ENCODE data around the gene OSBPL10.
"Not testable (repeated sequence)": the region's sequence is repeated elsewhere in the genome, so short reads cannot be mapped to it uniquely, and the experiment has no call there.

Gene OSBPL10

DNA sequence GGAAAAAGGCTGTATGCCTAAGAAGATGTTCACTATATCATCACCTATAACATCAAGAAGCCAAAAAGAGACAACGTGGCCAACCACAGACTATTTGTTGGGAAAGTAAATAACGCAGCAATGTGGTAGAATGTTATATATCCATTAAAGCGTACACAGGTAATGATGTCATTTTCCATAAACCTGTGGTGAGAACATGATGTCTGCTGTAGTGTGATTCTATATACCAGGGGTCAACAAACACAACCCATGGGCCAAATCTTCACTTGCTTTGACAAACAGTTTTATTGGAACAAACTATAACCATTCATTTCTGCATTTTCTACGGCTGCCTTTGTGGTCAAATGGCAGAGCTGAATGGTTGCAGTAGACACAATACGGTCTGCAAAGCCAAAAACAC, 287.7 kb downstream of the OSBPL10 start:
- no peak for TF ChIP-seq CTCF (IDR thresholded peaks at IDR 0.05; ENCODE audit: extremely low read depth, insufficient read depth, missing control alignments)
- DNase-seq (ENCODE audit: low spot score): no peak
- in situ Hi-C loops (cut with MboI; ENCODE audit: low pct_unique_long_range_greater_than_20kb, low sequenced_read_pairs, unreplicated experiment): no loop called here

GRCh38 chr3:31692751-31693150, 288.3 kb downstream of the OSBPL10 start:
- in situ Hi-C loops (cut with MboI; ENCODE audit: low pct_unique_long_range_greater_than_20kb, low sequenced_read_pairs, unreplicated experiment): no loop called here
- DNase-seq (ENCODE audit: low spot score): no peak
- TF ChIP-seq CTCF (IDR thresholded peaks at IDR 0.05; ENCODE audit: extremely low read depth, insufficient read depth, missing control alignments): peak; percentile 43

DNA sequence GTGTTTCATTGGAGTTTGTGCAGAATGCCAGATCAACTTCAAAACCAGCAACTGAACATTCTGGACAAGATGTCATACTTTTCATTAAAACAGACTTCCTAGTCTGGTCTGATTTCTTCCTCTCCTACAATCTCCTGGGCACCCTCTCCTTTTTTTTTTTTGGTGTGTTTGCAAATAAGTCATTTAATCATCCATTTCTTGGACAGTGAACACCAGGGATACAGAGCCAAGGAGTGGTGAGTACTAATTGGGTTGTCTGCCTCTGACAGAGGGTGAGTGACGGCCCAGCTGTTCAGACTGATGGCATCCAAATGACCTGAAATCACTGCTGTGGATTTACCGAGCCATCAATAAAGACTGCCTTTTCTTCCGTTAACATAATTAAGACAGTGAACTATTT, 290.3 kb downstream of the OSBPL10 start:
- in situ Hi-C loops (cut with MboI; ENCODE audit: low pct_unique_long_range_greater_than_20kb, low sequenced_read_pairs, unreplicated experiment): no loop called here
- DNase-seq (ENCODE audit: low spot score): no peak
- no peak for TF ChIP-seq CTCF (IDR thresholded peaks at IDR 0.05; ENCODE audit: extremely low read depth, insufficient read depth, missing control alignments)

DNA sequence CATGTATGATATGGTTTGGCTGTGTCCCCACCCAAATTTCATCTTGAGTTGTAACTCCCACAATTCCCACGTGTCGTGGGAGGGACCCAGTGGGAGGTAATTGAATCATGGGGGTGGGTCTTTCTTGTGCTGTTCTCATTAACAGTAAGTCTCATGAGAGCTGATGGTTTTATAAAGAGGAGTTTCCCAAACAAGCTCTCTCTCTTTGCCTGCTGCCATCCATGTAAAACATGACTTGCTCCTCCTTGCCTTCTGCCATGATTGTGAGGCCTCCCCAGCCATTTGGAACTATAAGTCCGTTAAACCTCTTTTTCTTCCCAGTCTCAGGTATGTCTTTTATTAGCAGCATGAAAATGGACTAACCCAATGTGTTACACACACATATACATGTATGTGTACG, 291.5 kb downstream of the OSBPL10 start:
- DNase-seq (ENCODE audit: low spot score); in situ Hi-C loops (cut with MboI; ENCODE audit: low pct_unique_long_range_greater_than_20kb, low sequenced_read_pairs, unreplicated experiment): not testable (repeated sequence)

GRCh38 chr3:31688984-31689383, 292.1 kb downstream of the OSBPL10 start:
- no peak for TF ChIP-seq CTCF (IDR thresholded peaks at IDR 0.05; ENCODE audit: extremely low read depth, insufficient read depth, missing control alignments)
- in situ Hi-C loops (cut with MboI; ENCODE audit: low pct_unique_long_range_greater_than_20kb, low sequenced_read_pairs, unreplicated experiment): no loop called here
- DNase-seq (ENCODE audit: low spot score): no peak

DNA sequence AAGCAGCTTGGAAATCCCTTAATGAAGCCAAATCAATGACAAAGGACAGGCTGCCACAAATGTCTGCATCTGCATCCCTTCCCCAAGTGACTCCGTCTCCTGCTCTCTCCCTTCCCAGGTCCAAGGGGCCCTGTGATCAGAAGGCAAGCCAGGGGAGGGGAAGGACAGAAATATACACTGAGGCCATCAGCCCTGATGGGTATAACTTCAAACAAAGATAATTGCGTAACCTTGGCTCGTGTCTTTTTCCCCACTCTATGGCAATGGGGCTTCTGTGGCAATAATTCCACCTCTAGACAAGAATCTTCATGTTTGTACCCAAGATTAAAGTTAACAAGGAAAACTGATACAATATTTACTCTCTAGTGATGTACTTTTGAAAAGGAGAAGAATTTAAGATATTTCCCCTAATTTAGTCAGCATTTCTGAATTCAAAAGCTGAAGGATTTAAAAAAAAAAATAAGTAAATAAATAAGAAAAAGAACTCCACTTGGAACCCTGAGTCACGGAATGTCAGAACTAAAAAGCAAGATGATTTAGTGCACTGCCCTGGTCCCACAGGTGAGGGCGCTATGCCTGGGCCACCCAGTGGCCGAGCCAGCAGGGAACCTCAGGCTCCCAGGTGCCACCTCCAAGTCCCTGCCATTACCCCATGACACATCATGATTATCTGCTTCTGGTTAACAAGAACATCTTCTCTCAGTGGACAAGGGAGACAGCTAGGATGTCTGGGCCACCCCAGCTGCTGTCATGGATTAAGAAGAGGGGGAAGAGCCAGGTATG, 293.9 kb downstream of the OSBPL10 start:
- TF ChIP-seq CTCF (IDR thresholded peaks at IDR 0.05; ENCODE audit: extremely low read depth, insufficient read depth, missing control alignments): peak; percentile 15
- DNase-seq (ENCODE audit: low spot score): no peak
- in situ Hi-C loops (cut with MboI; ENCODE audit: low pct_unique_long_range_greater_than_20kb, low sequenced_read_pairs, unreplicated experiment): no loop called here

GRCh38 chr3:31680072-31680870, 300.8 kb downstream of the OSBPL10 start:
- DNase-seq (ENCODE audit: low spot score): no peak
- in situ Hi-C loops (cut with MboI; ENCODE audit: low pct_unique_long_range_greater_than_20kb, low sequenced_read_pairs, unreplicated experiment): no loop called here
- no peak for TF ChIP-seq CTCF (IDR thresholded peaks at IDR 0.05; ENCODE audit: extremely low read depth, insufficient read depth, missing control alignments)

Data from GM13977 (cell line).